LNCaP clone FGC (cell line): ENCODE data around the gene RDH12.
"Not testable (repeated sequence)": the region's sequence is repeated elsewhere in the genome, so short reads cannot be mapped to it uniquely, and the experiment has no call there.

ENCODE experiments used
- DNase-seq: peaks from one replicate; pipeline ENCODE4 v3.0.0-alpha.2; 2011; ENCODE audit warnings: low read depth
- H3K4me3 ChIP-seq: 2 replicates; pipeline ENCODE4 v1.5.1; 2011; ENCODE audit warnings: mild to moderate bottlenecking, low read depth, low read length, control low read depth
- CTCF ChIP-seq: IDR thresholded peaks from 2 replicates; pipeline ENCODE4 v1.5.1; 2012; ENCODE audit warnings: mild to moderate bottlenecking; ENCODE audit not compliant: control insufficient read depth, insufficient read depth; ENCODE audit errors: extremely low read depth

The RDH12 gene

GRCh38 chr14:67701492-67701891, at the start of gene RDH12:
Gene RDH12 (plus strand): TSS chr14:67701886. CDS start chr14:67722643, 20,757 bp downstream.
- not testable (repeated sequence) for H3K4me3 ChIP-seq, DNase-seq

GRCh38 chr14:67652189-67652588, 49.5 kb upstream of the RDH12 start:
- TF ChIP-seq CTCF: no peak
- no peak overlapping the region for H3K4me3 ChIP-seq
- DNase-seq: no peak

GRCh38 chr14:67653651-67654280, 47.9 kb upstream of the RDH12 start:
- DNase-seq: no peak
- TF ChIP-seq CTCF: no peak
- no peak overlapping the region for H3K4me3 ChIP-seq

GRCh38 chr14:67663633-67664032, 38.1 kb upstream of the RDH12 start:
- no peak for TF ChIP-seq CTCF
- no peak for DNase-seq
- H3K4me3 ChIP-seq: no peak overlapping the region

- no peak overlapping the region for H3K4me3 ChIP-seq
- TF ChIP-seq CTCF: no peak
- no peak for DNase-seq
Measured at GRCh38 chr14:67665868-67666267, 35.8 kb upstream of the RDH12 start.

GRCh38 chr14:67666750-67667449, 34.8 kb upstream of the RDH12 start:
- H3K4me3 ChIP-seq: no peak overlapping the region
- DNase-seq: peak; percentile 41
- peak; percentile 69 for TF ChIP-seq CTCF

GRCh38 chr14:67668559-67668958, 33.1 kb upstream of the RDH12 start:
- H3K4me3 ChIP-seq: no peak overlapping the region
- TF ChIP-seq CTCF: no peak
- no peak for DNase-seq
